ENCODE data around the gene RPTOR. TPM values are rescaled to one million over a fixed set of nuclear protein-coding genes. Genes with fewer than 3 reads are reported as not detected.

The RPTOR gene
- polyA plus RNA-seq, 1 of the 3 experiments (the other 2 are of a cell fraction): 14.9 TPM

- TF ChIP-seq EZH2phosphoT487 (IDR thresholded peaks at IDR 0.05; ENCODE audit: borderline replicate concordance, low read depth): no peak
These were observed 317.9 kb downstream of the RPTOR start (continued) for GRCh38 chr17:80862481-80862961.

- H3K27ac ChIP-seq (ENCODE audit: low read depth in 2 of 2, low read length in 1 of 2): peak overlapping the region in 1 of 2 experiments; percentile 40; a peak in 1 of 4 replicates
These were observed 318.3 kb downstream of the RPTOR start for GRCh38 chr17:80862978-80863377.

GRCh38 chr17:80863626-80864025 lies 319.0 kb downstream of the RPTOR start:
- no peaks in the 10 kb centered on the region for H3K27me3 ChIP-seq (ENCODE audit: insufficient read depth)
- TF ChIP-seq IRF3 (IDR thresholded peaks at IDR 0.05; ENCODE audit: low read depth, low read length): no peak
- H3K79me2 ChIP-seq (ENCODE audit: insufficient read depth): no peaks in the 10 kb centered on the region
- POLR2A ChIA-PET: no interaction called here
- H3K4me2 ChIP-seq: no peak overlapping the region
- H3K9me3 ChIP-seq: no peaks in the 10 kb centered on the region
- H3K36me3 ChIP-seq (replicated peaks in 1 of 2; ENCODE audit: control insufficient read depth in 1 of 2, insufficient read depth in 2 of 2, low read length in 1 of 2): peaks cover 2 to 4% of the 10 kb centered on the region in 2 experiments
- no peaks in the 10 kb centered on the region for H3F3A ChIP-seq (replicated peaks; ENCODE audit: insufficient read depth)
- DNase-seq: no peak
- 95% methylated on average over 13 of the region's 13 CpGs for WGBS (ENCODE audit: low lambda C conversion rate)
- H3K27ac ChIP-seq (ENCODE audit: low read depth in 2 of 2, low read length in 1 of 2): no peak overlapping the region
- H4K20me1 ChIP-seq (ENCODE audit: insufficient read depth): no peaks in the 10 kb centered on the region
- H2AFZ ChIP-seq (ENCODE audit: low read depth): no peak overlapping the region
- CTCF ChIA-PET: interaction anchor here (1.5 to 2.3 kb wide), 2 partner anchors 35 to 117 kb away, joined by 4 to 7 read pairs; no protein-coding TSS in a partner anchor
- H3K9me2 ChIP-seq: no peaks in the 10 kb centered on the region
- H3K4me3 ChIP-seq (ENCODE audit: low read depth in 2 of 2, low read length in 1 of 2): no peak overlapping the region
- no peak overlapping the region for H3K9ac ChIP-seq
- H3K4me1 ChIP-seq (ENCODE audit: control insufficient read depth in 1 of 2, insufficient read depth in 2 of 2, low read depth in 1 of 2, low read length in 1 of 2): peaks cover 15 to 40% of the 10 kb centered on the region in 2 experiments

More at GRCh38 chr17:80862978-80863377, 318.3 kb downstream of the RPTOR start:
- Histone ChIP-seq H3K27me3 (ENCODE audit: insufficient read depth) (no peaks in the 10 kb centered on the region), H3K4me2 (no peak overlapping the region), H3K4me3 (ENCODE audit: low read depth in 2 of 2, low read length in 1 of 2) (no peak overlapping the region), H3K9ac (no peak overlapping the region), H3K4me1 (ENCODE audit: control insufficient read depth in 1 of 2, insufficient read depth in 2 of 2, low read depth in 1 of 2, low read length in 1 of 2) (peaks cover 17 to 47% of the 10 kb centered on the region in 2 experiments), H3K9me3 (no peaks in the 10 kb centered on the region), H3K9me2 (no peaks in the 10 kb centered on the region), H3K36me3 (replicated peaks in 1 of 2; ENCODE audit: control insufficient read depth in 1 of 2, insufficient read depth in 2 of 2, low read length in 1 of 2) (peaks cover 2 to 4% of the 10 kb centered on the region in 2 experiments), H4K20me1 (ENCODE audit: insufficient read depth) (no peaks in the 10 kb centered on the region), H2AFZ (ENCODE audit: low read depth) (no peak overlapping the region), H3F3A (replicated peaks; ENCODE audit: insufficient read depth) (no peaks in the 10 kb centered on the region), H3K79me2 (ENCODE audit: insufficient read depth) (no peaks in the 10 kb centered on the region)
- WGBS (ENCODE audit: low lambda C conversion rate): 95% methylated on average over 10 of the region's 10 CpGs
- TF ChIP-seq JUND (IDR thresholded peaks at IDR 0.05): no peak
- TF ChIP-seq FOSL2 (IDR thresholded peaks at IDR 0.05; ENCODE audit: borderline replicate concordance, low read depth): no peak
- TF ChIP-seq NFIC (IDR thresholded peaks at IDR 0.05; ENCODE audit: borderline replicate concordance): no peak
- TF ChIP-seq USF1 (IDR thresholded peaks at IDR 0.05; ENCODE audit: borderline replicate concordance, low read depth): no peak
- TF ChIP-seq USF2 (IDR thresholded peaks at IDR 0.05; ENCODE audit: borderline replicate concordance, low read depth, low read length): no peak
- TF ChIP-seq SMC3 (IDR thresholded peaks at IDR 0.05; ENCODE audit: low read depth, low read length): no peak
- no peak for TF ChIP-seq TEAD4 (IDR thresholded peaks at IDR 0.05; ENCODE audit: borderline replicate concordance, insufficient read depth)
- ChIA-PET POLR2A (interaction anchor here (1.4 kb wide), 1 partner anchor 30 kb away, joined by 3 read pairs; no protein-coding TSS in a partner anchor), CTCF (interaction anchor here (0.9 to 2.7 kb wide), 10 partner anchors 10 to 167 kb away, joined by 3 to 20 read pairs (median 4); no protein-coding TSS in a partner anchor)
- no peak for DNase-seq
